Endothelial cell of hepatic sinusoid (primary cell): ENCODE measurements around the gene GABRG1.

Experiments used
- in situ Hi-C: cut with HindIII; loops from 2 replicates; pipeline ENCODE4 v1.10.0; 2017; ENCODE audit warnings: low sequenced_read_pairs

The GABRG1 gene

GRCh38 chr4:46123913-46124755 lies at the start of gene GABRG1:
Gene GABRG1 (minus strand): TSS chr4:46124054. CDS start chr4:46123913, 141 bp downstream.
- in situ Hi-C loops = no loop called here

DNA sequence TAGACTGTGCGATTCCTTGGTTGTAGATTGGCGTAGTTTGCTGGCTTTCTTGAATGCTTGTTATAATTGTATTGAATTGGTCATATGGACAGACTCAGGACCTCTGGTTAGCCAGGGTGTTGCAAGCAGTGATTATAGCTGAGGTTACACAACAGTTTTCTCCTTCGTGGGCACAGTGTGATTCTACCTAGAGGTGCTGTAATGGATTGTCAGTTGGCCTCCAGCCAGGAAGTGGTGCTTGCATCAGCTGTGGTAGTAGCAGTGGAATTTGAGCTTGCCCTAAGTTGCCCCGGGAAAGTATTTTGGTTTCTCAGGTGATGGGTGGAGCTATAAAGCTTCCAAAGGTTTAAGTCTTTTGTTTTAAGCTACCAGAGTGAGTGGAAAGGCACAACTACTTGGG lies 23.1 kb upstream of the GABRG1 start:
- in situ Hi-C loops = no loop called here

DNA sequence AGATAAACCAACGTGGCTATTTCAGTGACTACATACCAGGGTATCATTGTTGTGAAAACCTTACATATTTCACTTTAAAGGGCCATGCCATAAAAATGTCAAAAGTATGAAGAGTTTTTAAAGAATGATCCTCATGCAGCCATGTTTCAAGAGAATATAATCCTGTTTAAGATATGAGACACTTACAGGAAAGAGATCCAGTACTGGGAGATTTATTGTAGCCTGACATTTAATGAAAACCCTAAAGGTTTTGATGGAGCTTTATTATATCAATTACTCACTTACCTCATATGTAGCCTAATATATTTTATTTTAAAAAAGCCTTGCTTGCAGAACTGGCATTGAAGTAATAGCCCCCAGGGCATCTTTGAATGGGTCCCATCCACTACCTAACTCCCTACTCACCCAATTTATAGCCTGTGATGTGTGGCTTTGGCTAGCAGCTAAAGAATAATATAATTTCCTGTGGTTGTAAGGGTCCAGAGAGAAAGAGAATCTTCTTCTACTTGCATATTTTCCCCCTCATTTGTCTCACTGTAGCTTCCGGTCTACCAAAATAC lies 7.7 kb upstream of the GABRG1 start:
- in situ Hi-C loops = no loop called here

GRCh38 chr4:46124773-46125413 lies 1.0 kb upstream of the GABRG1 start:
- in situ Hi-C loops = no loop called here

- in situ Hi-C loops = no loop called here
Observed at GRCh38 chr4:46081674-46082073, 42.2 kb downstream of the GABRG1 start.

DNA sequence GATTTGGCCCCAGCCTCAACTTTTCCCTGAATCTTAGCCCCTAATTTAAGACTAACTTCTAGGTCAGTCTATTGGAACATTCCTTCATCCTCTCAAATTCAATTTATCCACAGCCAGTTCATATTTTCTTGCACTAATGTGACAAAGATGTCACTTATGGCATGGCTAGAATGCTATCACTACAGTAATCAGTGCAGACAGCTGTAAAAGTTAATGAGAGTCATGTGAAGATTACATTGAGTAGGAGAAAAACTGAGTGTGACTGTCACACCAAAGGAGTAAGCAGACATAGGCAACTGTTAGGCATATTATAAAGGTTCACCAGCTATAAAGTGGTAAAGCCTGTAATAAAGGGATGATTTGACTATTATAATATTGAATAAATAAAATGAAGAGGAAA lies 42.6 kb downstream of the GABRG1 start:
- in situ Hi-C loops = no loop called here

- in situ Hi-C loops = no loop called here
Observed at GRCh38 chr4:46073778-46074177, 50.1 kb downstream of the GABRG1 start.

DNA sequence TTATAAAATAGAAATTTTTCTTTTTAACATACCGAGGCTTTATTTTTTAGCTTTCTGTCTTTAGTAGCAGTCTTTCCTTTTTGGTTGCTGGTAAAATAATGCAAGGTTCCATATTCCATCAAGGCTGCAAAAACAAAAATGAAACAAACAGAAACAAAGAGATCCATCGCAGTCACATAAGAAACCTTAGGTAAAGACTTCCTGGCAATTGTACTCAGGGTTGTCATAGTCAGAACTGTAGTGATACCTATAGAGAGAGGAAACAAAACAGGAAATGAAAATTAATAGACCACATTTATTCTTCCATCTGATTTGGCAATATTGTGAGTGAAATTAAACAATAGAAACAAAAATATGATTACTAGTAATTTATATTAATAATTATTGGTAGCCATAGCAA lies 72.5 kb downstream of the GABRG1 start:
- in situ Hi-C loops = no loop called here

- in situ Hi-C loops = no loop called here
Observed at GRCh38 chr4:46032056-46032455, 91.8 kb downstream of the GABRG1 start.

DNA sequence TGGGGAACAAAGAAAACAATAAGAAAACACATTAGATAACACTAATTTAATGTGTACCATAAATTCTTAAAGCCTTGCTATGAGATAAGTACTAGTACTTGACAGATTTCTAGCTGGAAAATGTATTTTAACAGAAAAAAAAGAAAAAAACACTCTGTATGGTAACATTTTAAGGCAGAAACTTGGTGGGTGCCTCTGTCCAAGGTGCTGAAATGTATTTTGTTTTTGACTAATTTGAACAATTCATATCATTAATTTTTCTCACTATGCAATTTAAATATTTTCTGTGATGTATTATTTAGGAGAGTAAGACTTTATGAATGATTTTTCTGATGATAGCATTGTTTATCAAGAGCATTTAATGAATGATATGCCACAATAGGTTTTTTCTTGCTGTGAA lies 107.5 kb downstream of the GABRG1 start:
- in situ Hi-C loops = no loop called here

DNA sequence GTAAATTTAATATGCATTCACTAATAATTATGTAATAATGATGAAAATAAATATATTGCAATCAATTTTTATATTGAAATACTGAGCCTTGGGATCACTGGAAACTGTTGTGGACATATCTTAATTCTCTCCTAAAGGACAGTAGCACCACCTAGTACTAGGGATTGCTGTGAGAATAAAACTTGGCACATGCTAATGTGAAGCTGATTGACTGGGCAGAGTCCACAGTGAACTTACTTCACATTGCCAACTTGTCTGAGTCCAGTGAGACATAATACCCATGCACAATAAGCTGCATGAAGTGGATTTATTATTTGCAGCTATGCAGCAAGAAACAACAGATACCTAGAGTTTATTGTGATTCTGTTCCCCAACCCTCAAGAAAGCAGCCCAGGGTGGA lies 131.1 kb downstream of the GABRG1 start:
- in situ Hi-C loops = no loop called here

DNA sequence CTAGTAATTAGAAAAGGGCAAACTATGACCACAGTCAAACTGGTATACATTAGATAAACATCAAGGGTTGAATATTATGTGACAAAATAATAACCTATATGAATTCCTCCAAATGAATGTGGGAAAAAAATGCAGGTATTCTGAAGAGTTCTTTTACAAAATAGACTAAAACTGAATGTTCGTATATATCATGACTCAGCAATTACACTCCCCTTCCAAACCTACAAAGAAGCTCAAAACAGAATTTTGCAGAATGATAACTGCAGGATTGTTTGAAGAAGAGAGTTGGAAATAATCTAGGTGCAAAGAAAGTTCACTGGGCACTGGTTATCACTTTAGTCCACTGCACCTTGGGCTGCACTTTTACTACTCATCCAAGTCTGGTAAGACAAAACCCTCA lies 134.1 kb downstream of the GABRG1 start:
- in situ Hi-C loops = no loop called here

- in situ Hi-C loops = no loop called here
Observed at GRCh38 chr4:45987858-45988257, 136.0 kb downstream of the GABRG1 start.
